Measurements from ENCODE around the gene ADSS2. TPM values are rescaled to one million over a fixed set of nuclear protein-coding genes. Genes with fewer than 3 reads are reported as not detected.
"Not testable (repeated sequence)": the region's sequence is repeated elsewhere in the genome, so short reads cannot be mapped to it uniquely, and the experiment has no call there.

ADSS2 gene
- total RNA-seq, 1 experiment from 2014 or later: 82.8 TPM

- not testable (repeated sequence) for H3K9me3 Mint-ChIP-seq; H3K27ac Mint-ChIP-seq; H3K4me3 Mint-ChIP-seq; ATAC-seq; DNase-seq (ENCODE audit: low spot score); H3K27me3 Mint-ChIP-seq (ENCODE audit: low read depth); H3K36me3 Mint-ChIP-seq
- H3K4me1 Mint-ChIP-seq: peaks cover 19% of the 10 kb centered on the region
- ChIA-PET CTCF (interaction anchor here (0.6 to 0.7 kb wide), 2 partner anchors 87 to 211 kb away, joined by 3 to 4 read pairs; no protein-coding TSS in a partner anchor), POLR2A (interaction anchor here (0.6 kb wide), 1 partner anchor 294 kb away, joined by 6 read pairs; no protein-coding TSS in a partner anchor)
Observed at GRCh38 chr1:244374484-244374883, 77.2 kb downstream of the ADSS2 start.

- H3K27ac Mint-ChIP-seq: peak overlapping the region; percentile 54; the same call in 1 of the 2 replicates
- peaks cover 31% of the 10 kb centered on the region for H3K4me1 Mint-ChIP-seq
- ChIA-PET CTCF (no interaction called here), POLR2A (no interaction called here)
- H3K36me3 Mint-ChIP-seq: no peaks in the 10 kb centered on the region
- DNase-seq (ENCODE audit: low spot score) (no peak), ATAC-seq (no peak)
- no peaks in the 10 kb centered on the region for H3K27me3 Mint-ChIP-seq (ENCODE audit: low read depth)
- TF ChIP-seq ESRRA (CRISPR knock-in tag; IDR thresholded peaks at IDR 0.05; ENCODE audit: borderline replicate concordance) (no peak), NFATC4 (CRISPR knock-in tag; IDR thresholded peaks at IDR 0.05) (no peak), ELF4 (CRISPR knock-in tag; IDR thresholded peaks at IDR 0.05; ENCODE audit: low read depth) (no peak), ZNF671 (CRISPR knock-in tag; IDR thresholded peaks at IDR 0.05) (no peak)
- H3K9me3 Mint-ChIP-seq: no peaks in the 10 kb centered on the region
- no peak overlapping the region for H3K4me3 Mint-ChIP-seq
Observed at GRCh38 chr1:244371242-244372141, 80.2 kb downstream of the ADSS2 start.

GRCh38 chr1:244370060-244370637 is 81.6 kb downstream of the ADSS2 start:
- TF ChIP-seq RORB (CRISPR knock-in tag; IDR thresholded peaks at IDR 0.05): no peak
- no peak for TF ChIP-seq PRRX2 (CRISPR knock-in tag; IDR thresholded peaks at IDR 0.05)
- H3K9me3 Mint-ChIP-seq: peaks cover 4% of the 10 kb centered on the region
- POLR2A ChIA-PET: no interaction called here
- peak overlapping the region; percentile 38; the same call in 1 of the 2 replicates for H3K27ac Mint-ChIP-seq
- CTCF ChIA-PET: interaction anchor here (1.4 kb wide), 1 partner anchor 19 kb away, joined by 5 read pairs; no protein-coding TSS in a partner anchor
- peaks cover 31% of the 10 kb centered on the region for H3K4me1 Mint-ChIP-seq
- DNase-seq (ENCODE audit: low spot score): no peak
- no peak for ATAC-seq
- peaks cover 4% of the 10 kb centered on the region for H3K36me3 Mint-ChIP-seq
- H3K4me3 Mint-ChIP-seq: no peak overlapping the region
- H3K27me3 Mint-ChIP-seq (ENCODE audit: low read depth): no peaks in the 10 kb centered on the region

GRCh38 chr1:244369256-244370057 is 82.3 kb downstream of the ADSS2 start:
- TF ChIP-seq, protein P1, sequence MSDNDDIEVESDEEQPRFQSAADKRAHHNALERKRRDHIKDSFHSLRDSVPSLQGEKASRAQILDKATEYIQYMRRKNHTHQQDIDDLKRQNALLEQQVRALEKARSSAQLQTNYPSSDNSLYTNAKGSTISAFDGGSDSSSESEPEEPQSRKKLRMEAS (CRISPR knock-in tag; IDR thresholded peaks at IDR 0.05): peak; percentile 69
- TF ChIP-seq FOXK1 (CRISPR knock-in tag; IDR thresholded peaks at IDR 0.05) (0 out of 2 replicates have a peak, but pooled peaks have one; percentile 41), FOXP1 (CRISPR knock-in tag; IDR thresholded peaks at IDR 0.05; ENCODE audit: borderline replicate concordance) (no peak)
- Mint-ChIP-seq H3K9me3 (peaks cover 11% of the 10 kb centered on the region), H3K4me3 (no peak overlapping the region), H3K27me3 (ENCODE audit: low read depth) (no peaks in the 10 kb centered on the region), H3K36me3 (peaks cover 11% of the 10 kb centered on the region), H3K4me1 (peaks cover 31% of the 10 kb centered on the region), H3K27ac (peak overlapping the region; percentile 38; the same call in 1 of the 2 replicates)
- ATAC-seq (peak; percentile 65), DNase-seq (ENCODE audit: low spot score) (peak; percentile 48)
- ChIA-PET POLR2A (no interaction called here), CTCF (interaction anchor here (1.4 kb wide), 1 partner anchor 18 kb away, joined by 5 read pairs; no protein-coding TSS in a partner anchor)

DNA sequence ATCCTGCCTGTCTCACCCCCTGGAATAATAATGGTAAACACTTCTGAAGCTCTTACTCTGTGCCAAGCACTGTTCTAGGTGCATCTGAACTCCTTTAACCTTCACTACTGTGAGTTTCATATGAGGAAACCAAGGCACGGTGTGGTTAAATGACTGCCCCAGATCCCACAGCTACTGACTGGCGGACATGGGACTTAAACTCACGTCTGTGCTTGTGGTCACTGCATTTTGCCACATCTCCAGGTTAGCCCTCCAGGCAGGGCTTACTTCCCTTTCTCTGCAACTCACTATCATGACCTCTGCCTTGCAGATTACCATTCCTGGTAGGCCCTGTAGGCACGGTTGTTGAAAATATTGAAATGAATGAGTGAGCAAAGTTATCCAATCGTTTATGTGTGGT is 83.4 kb downstream of the ADSS2 start:
- DNase-seq (ENCODE audit: low spot score) (no peak), ATAC-seq (no peak)
- Mint-ChIP-seq H3K9me3 (peaks cover 15% of the 10 kb centered on the region), H3K27ac (no peak overlapping the region), H3K27me3 (ENCODE audit: low read depth) (no peaks in the 10 kb centered on the region), H3K4me3 (no peak overlapping the region), H3K36me3 (peaks cover 16% of the 10 kb centered on the region), H3K4me1 (peaks cover 32% of the 10 kb centered on the region)
- CTCF ChIA-PET: no interaction called here
- TF ChIP-seq ZNF219 (CRISPR knock-in tag; IDR thresholded peaks at IDR 0.05; ENCODE audit: borderline replicate concordance): no peak
- no peak for TF ChIP-seq ATF6 (CRISPR knock-in tag; IDR thresholded peaks at IDR 0.05)
- no peak for TF ChIP-seq NR1H2 (CRISPR knock-in tag; IDR thresholded peaks at IDR 0.05)
- TF ChIP-seq, protein P2, sequence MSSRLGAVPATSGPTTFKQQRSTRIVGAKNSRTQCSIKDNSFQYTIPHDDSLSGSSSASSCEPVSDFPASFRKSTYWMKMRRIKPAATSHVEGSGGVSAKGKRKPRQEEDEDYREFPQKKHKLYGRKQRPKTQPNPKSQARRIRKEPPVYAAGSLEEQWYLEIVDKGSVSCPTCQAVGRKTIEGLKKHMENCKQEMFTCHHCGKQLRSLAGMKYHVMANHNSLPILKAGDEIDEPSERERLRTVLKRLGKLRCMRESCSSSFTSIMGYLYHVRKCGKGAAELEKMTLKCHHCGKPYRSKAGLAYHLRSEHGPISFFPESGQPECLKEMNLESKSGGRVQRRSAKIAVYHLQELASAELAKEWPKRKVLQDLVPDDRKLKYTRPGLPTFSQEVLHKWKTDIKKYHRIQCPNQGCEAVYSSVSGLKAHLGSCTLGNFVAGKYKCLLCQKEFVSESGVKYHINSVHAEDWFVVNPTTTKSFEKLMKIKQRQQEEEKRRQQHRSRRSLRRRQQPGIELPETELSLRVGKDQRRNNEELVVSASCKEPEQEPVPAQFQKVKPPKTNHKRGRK (CRISPR knock-in tag; IDR thresholded peaks at IDR 0.05; ENCODE audit: borderline replicate concordance): no peak
- no peak for TF ChIP-seq NFATC4 (CRISPR knock-in tag; IDR thresholded peaks at IDR 0.05)
- no peak for TF ChIP-seq TP53 (CRISPR knock-in tag; IDR thresholded peaks at IDR 0.05)
- no peak for TF ChIP-seq PRRX2 (CRISPR knock-in tag; IDR thresholded peaks at IDR 0.05)
- TF ChIP-seq ZNF416 (CRISPR knock-in tag; IDR thresholded peaks at IDR 0.05): no peak
- no peak for TF ChIP-seq EMX1 (CRISPR knock-in tag; IDR thresholded peaks at IDR 0.05)
- POLR2A ChIA-PET: no interaction called here
